ENCODE data around the gene VIM. TPM values are rescaled to one million over a fixed set of nuclear protein-coding genes. Genes with fewer than 3 reads are reported as not detected.

VIM gene
- total RNA-seq, 2 experiments from 2014 or later: 0.88 to 3.4 TPM

DNA sequence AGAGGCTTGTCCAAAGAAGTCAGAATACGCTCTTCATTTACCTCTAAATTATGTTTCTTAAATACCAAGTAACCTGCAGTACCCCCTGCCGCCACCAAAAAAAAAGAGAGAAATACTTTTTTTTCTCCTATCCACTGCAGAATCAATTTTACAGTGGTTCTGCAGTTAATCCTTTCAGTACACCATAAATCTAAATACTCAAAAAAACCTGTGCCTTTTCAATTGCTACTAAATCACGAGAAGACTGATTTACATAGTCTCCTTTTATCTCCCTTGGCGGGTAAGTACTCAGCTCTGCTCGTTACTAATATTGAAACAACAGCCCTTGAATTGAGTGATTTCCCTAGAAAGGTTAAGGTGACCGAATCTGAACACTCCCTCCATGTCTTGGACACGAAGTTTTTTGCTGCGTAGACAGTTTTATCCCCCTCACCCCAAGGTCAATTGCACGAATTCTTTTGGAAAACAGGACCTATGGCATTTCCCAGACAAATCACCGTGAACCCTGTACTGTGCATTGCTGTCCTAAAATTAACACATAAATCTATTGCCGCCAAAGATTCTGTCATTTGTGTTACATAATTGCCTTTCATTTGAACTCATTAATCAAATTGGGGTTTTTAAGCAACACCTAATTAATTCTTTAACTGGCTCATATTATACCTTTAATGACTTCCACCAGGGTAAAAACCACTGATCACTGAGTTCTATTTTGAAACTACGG is 512 bp upstream of the VIM start:
- Histone ChIP-seq H3K27ac (ENCODE audit: low read depth, low read length, poor library complexity, severe bottlenecking) (no peak overlapping the region), H3K9me3 (ENCODE audit: low read length) (no peaks in the 10 kb centered on the region), H3K4me1 (ENCODE audit: insufficient read depth, low read length, poor library complexity, severe bottlenecking) (peaks cover 29% of the 10 kb centered on the region), H3K4me3 (ENCODE audit: low read depth, low read length, poor library complexity, severe bottlenecking) (peak overlapping the region; percentile 53), H3K9me2 (ENCODE audit: insufficient read depth, low read length) (no peaks in the 10 kb centered on the region), H3K4me2 (ENCODE audit: low read length) (peak overlapping the region; percentile 57), H3K79me2 (ENCODE audit: insufficient read depth, low read depth, low read length) (no peaks in the 10 kb centered on the region), H4K20me1 (ENCODE audit: insufficient read depth, low read length) (no peaks in the 10 kb centered on the region; the same call in 1 of the 2 replicates), H3K36me3 (ENCODE audit: insufficient read depth, low read length) (no peaks in the 10 kb centered on the region), H2AFZ (ENCODE audit: low read length) (no peak overlapping the region; the same call in 1 of the 2 replicates)
- DNase-seq (ENCODE audit: low spot score): peak; percentile 24
- ChIA-PET CTCF (ENCODE audit: unreplicated experiment) (no interaction called here), POLR2A (interaction anchor here (0.6 kb wide), 1 partner anchor 475 kb away, joined by 3 read pairs; no protein-coding TSS in a partner anchor)
- BruUV-seq (replicated peaks): no TSS peak
- no peak for TF ChIP-seq EZH2phosphoT487 (IDR thresholded peaks at IDR 0.05; ENCODE audit: borderline replicate concordance, low read depth, low read length)
- TF ChIP-seq CTCF (conservative IDR thresholded peaks at IDR 0.05; ENCODE audit: low read length): peak; percentile 70
- intact Hi-C loops (cut with micrococcal nuclease; ENCODE audit: unreplicated experiment): no loop called here

GRCh38 chr10:17229016-17229716 is 1.1 kb downstream of the VIM start:
- Histone ChIP-seq H3K36me3 (ENCODE audit: insufficient read depth, low read length) (no peaks in the 10 kb centered on the region), H3K9me3 (ENCODE audit: low read length) (no peaks in the 10 kb centered on the region), H2AFZ (ENCODE audit: low read length) (no peak overlapping the region; the same call in 1 of the 2 replicates), H3K9me2 (ENCODE audit: insufficient read depth, low read length) (no peaks in the 10 kb centered on the region), H3K79me2 (ENCODE audit: insufficient read depth, low read depth, low read length) (no peaks in the 10 kb centered on the region), H3K4me1 (ENCODE audit: insufficient read depth, low read length, poor library complexity, severe bottlenecking) (peaks cover 29% of the 10 kb centered on the region), H3K4me3 (ENCODE audit: low read depth, low read length, poor library complexity, severe bottlenecking) (peak overlapping the region; percentile 77), H3K27ac (ENCODE audit: low read depth, low read length, poor library complexity, severe bottlenecking) (no peak overlapping the region), H3K4me2 (ENCODE audit: low read length) (peak overlapping the region; percentile 68), H4K20me1 (ENCODE audit: insufficient read depth, low read length) (no peaks in the 10 kb centered on the region; the same call in 1 of the 2 replicates)
- TF ChIP-seq CTCF (conservative IDR thresholded peaks at IDR 0.05; ENCODE audit: low read length) (no peak), EZH2phosphoT487 (IDR thresholded peaks at IDR 0.05; ENCODE audit: borderline replicate concordance, low read depth, low read length) (no peak)
- no TSS peak for BruUV-seq (replicated peaks)
- ChIA-PET POLR2A (interaction anchor here (0.7 to 2.4 kb wide), 4 partner anchors 23 to 792 kb away, joined by 3 to 10 read pairs (median 6); partner anchors contain the start of gene TRDMT1), CTCF (ENCODE audit: unreplicated experiment) (interaction anchor here (1.2 kb wide), 1 partner anchor 411 kb away, joined by 3 read pairs; no protein-coding TSS in a partner anchor)
- intact Hi-C loops (cut with micrococcal nuclease; ENCODE audit: unreplicated experiment): no loop called here
- no peak for DNase-seq (ENCODE audit: low spot score)
